Lung (tissue), 12 donors: ENCODE measurements around the gene HIBADH. TPM values are rescaled to one million over a fixed set of nuclear protein-coding genes. Genes with fewer than 3 reads are reported as not detected.

Experiments
- ATAC-seq: fragments of 200-7000 bp; cut with Tn5 transposase; one replicate; pipeline ENCODE4 v1.9.1; 2020; ENCODE audit warnings: moderate number of reproducible peaks; ENCODE audit not compliant: insufficient read depth, low FRiP score
- DNase-seq, 3 donors: peaks; one replicate each; pipeline ENCODE4 v3.0.0-alpha.2; 2013 to 2017
- H3K27ac ChIP-seq, 2 donors: one replicate each; pipeline ENCODE4 v1.5.1; 2013; ENCODE audit warnings: mild to moderate bottlenecking in 2 of 2, moderate library complexity in 2 of 2, control low read depth in 1 of 2, inconsistent platforms in 1 of 2, low read depth in 1 of 2, low read length in 1 of 2
- H3K27me3 ChIP-seq, 3 donors: one replicate each; pipeline ENCODE4 v1.5.1; 2013; ENCODE audit warnings: low read length in 2 of 3; ENCODE audit not compliant: control insufficient read depth in 3 of 3, insufficient read depth in 3 of 3
- H3K36me3 ChIP-seq, 4 donors: one replicate each; pipeline ENCODE4 v1.5.1; 2013; ENCODE audit warnings: low read length in 4 of 4, mild to moderate bottlenecking in 1 of 4, moderate library complexity in 1 of 4; ENCODE audit not compliant: control insufficient read depth in 4 of 4, insufficient read depth in 4 of 4
- H3K4me1 ChIP-seq, 5 donors: one replicate each; pipeline ENCODE4 v1.5.1; 2013; ENCODE audit warnings: low read length in 5 of 5, mild to moderate bottlenecking in 2 of 5, moderate library complexity in 1 of 5; ENCODE audit not compliant: control insufficient read depth in 5 of 5, insufficient read depth in 5 of 5
- H3K4me3 ChIP-seq: one replicate; pipeline ENCODE4 v1.5.1; 2013; ENCODE audit warnings: mild to moderate bottlenecking, control low read depth, moderate library complexity
- H3K9ac ChIP-seq, 2 donors: one replicate each; pipeline ENCODE4 v1.5.1; 2013; ENCODE audit warnings: low read length in 2 of 2, control low read depth in 1 of 2; ENCODE audit not compliant: insufficient read depth in 1 of 2
- H3K9me3 ChIP-seq, 4 donors: one replicate each; pipeline ENCODE4 v1.5.1; 2013; ENCODE audit warnings: low read length in 3 of 4, mild to moderate bottlenecking in 1 of 4, moderate library complexity in 1 of 4; ENCODE audit not compliant: control insufficient read depth in 4 of 4, insufficient read depth in 3 of 4
- CTCF ChIP-seq: IDR thresholded peaks from 2 replicates; pipeline ENCODE4 v1.5.1; 2012; ENCODE audit warnings: mild to moderate bottlenecking; ENCODE audit errors: control extremely low read depth, extremely low read depth
- WGBS, 2 donors: extraction: QIAGEN DNeasy Blood & Tissue Kit; methylation state at CpG; one replicate each; pipeline ENCODE4 v1.1.7; 2013; 5-methylcytosine and 5-hydroxymethylcytosine counted together
- polyA plus RNA-seq, 2 donors: library from polyadenylated mRNA; stranded (reverse); fragments of 200-250 nt; gene quantifications; one replicate each; pipeline ENCODE4 v1.2.1, GENCODE V29; 2013
- total RNA-seq, 2 donors: library from RNA; depleted of rRNA in 1 of 2; stranded (reverse); fragments of >200 nt in 1 of 2; gene quantifications; one replicate each; pipeline ENCODE4 v1.2.1, GENCODE V29; 2014 to 2021
- donor health status: control.
- donor health status: control.
- donor health status: Bipolar disorder and iron deficiency.
- donor health status: healthy.
- donor health status: DM: yes; HTN: yes; CAD: no.

HIBADH gene
- total and polyA plus RNA-seq, 4 donors = 13.7 to 39.2 (median 17.4) TPM

DNA sequence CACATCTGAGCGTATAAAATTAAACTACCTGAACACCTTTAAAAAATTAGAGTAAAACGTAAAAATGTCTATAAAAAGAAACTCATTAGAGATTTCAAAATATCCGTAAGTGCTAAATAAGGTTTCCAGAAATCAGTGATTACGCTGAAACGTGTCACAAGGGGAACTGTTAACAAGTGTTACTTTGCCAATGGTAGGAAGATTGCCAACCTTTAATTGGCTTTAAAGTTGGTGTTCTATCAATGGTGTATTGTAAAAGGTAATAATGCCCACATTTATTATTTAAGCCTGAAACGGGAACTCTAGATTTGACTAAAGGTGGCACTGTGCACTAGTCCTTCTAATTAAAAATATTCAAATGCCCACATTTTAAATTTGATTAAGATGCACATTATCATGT lies 37.8 kb upstream of the HIBADH start:
- 80 to 83% methylated on average over 6 of the region's 6 CpGs for WGBS, 2 donors
- no peaks in the 10 kb centered on the region for H3K9me3 ChIP-seq
- H3K4me3 ChIP-seq = no peak overlapping the region
- no peak for TF ChIP-seq CTCF
- DNase-seq (no peak), ATAC-seq (no peak)
- H3K27ac ChIP-seq = no peak overlapping the region
- H3K27me3 ChIP-seq = no peaks in the 10 kb centered on the region
- no peaks in the 10 kb centered on the region for H3K4me1 ChIP-seq
- H3K9ac ChIP-seq = no peak overlapping the region
- no peaks in the 10 kb centered on the region for H3K36me3 ChIP-seq

GRCh38 chr7:27699751-27700150 lies 37.1 kb upstream of the HIBADH start:
- H3K4me3 ChIP-seq = no peak overlapping the region
- no peaks in the 10 kb centered on the region for H3K9me3 ChIP-seq
- TF ChIP-seq CTCF = no peak
- 95 to 98% methylated on average over 2 of the region's 2 CpGs for WGBS, 2 donors
- no peaks in the 10 kb centered on the region for H3K36me3 ChIP-seq
- no peaks in the 10 kb centered on the region for H3K27me3 ChIP-seq
- no peak for DNase-seq
- ATAC-seq = no peak
- H3K27ac ChIP-seq = no peak overlapping the region
- no peaks in the 10 kb centered on the region for H3K4me1 ChIP-seq
- no peak overlapping the region for H3K9ac ChIP-seq

GRCh38 chr7:27697861-27698430 lies 35.3 kb upstream of the HIBADH start:
- no peak for DNase-seq
- peak; percentile 34 for ATAC-seq
- TF ChIP-seq CTCF = no peak

GRCh38 chr7:27695096-27695495 lies 32.4 kb upstream of the HIBADH start:
- Histone ChIP-seq H3K36me3 (no peaks in the 10 kb centered on the region), H3K9me3 (no peaks in the 10 kb centered on the region), H3K27me3 (no peaks in the 10 kb centered on the region), H3K4me3 (no peak overlapping the region), H3K4me1 (no peaks in the 10 kb centered on the region), H3K9ac (no peak overlapping the region), H3K27ac (no peak overlapping the region)
- ATAC-seq (no peak), DNase-seq (no peak)
- no peak for TF ChIP-seq CTCF
- WGBS, 2 donors = 89 to 93% methylated on average over 4 of the region's 4 CpGs

More at GRCh38 chr7:27697861-27698430, 35.3 kb upstream of the HIBADH start:
- Histone ChIP-seq H3K9me3 (no peaks in the 10 kb centered on the region), H3K4me1 (no peaks in the 10 kb centered on the region), H3K36me3 (no peaks in the 10 kb centered on the region), H3K27me3 (no peaks in the 10 kb centered on the region), H3K4me3 (no peak overlapping the region), H3K27ac (no peak overlapping the region), H3K9ac (no peak overlapping the region)
- WGBS, 2 donors = 39 to 56% methylated on average over 3 of the region's 3 CpGs
